ENCODE data around the gene PAIP2B.

PAIP2B gene

DNA sequence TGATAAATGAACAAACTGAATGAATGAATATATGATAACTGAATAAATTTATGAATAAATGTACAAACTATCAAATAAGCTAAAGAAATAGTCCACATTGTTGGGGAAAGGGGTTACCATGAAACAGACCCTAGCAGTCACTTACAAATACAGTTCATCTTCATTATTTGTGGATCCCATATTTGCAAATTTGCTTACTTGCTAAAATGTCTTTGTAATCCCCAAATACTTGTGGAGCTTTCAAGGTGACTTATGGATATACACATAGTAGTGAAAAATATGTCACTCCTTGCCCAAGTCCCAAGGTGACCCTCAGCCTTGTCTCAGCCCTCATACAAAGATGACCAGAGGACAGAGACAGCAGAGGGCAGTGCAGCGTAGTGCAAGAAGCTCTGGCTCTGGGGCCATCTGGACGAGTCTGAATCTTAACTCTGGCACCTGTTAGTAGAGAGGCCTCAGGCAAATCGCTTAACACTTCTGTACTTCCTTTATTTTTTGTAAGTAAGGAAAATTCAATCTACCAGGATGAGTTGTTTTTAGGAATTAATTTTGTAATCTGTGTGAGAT, 3.1 kb downstream of the PAIP2B start:
- Histone ChIP-seq H3K4me3 (ENCODE audit: low read length) (no peak overlapping the region), H3K9ac (ENCODE audit: low read length) (no peak overlapping the region), H3K4me2 (ENCODE audit: low read depth, low read length) (no peak overlapping the region), H3K4me1 (ENCODE audit: low read length) (peaks cover 13% of the 10 kb centered on the region; the same call in 1 of the 2 replicates), H3K36me3 (replicated peaks; ENCODE audit: insufficient read depth, low read length) (no peaks in the 10 kb centered on the region), H3K9me2 (replicated peaks; ENCODE audit: insufficient read depth, low read length) (no peaks in the 10 kb centered on the region), H2AFZ (ENCODE audit: low read length) (no peak overlapping the region), H3K27ac (ENCODE audit: low read length) (no peak overlapping the region), H3F3A (ENCODE audit: insufficient read depth, low read length) (no peaks in the 10 kb centered on the region), H4K20me1 (ENCODE audit: insufficient read depth, low read length) (no peaks in the 10 kb centered on the region), H3K79me2 (ENCODE audit: low read length) (no peaks in the 10 kb centered on the region), H3K9me3 (replicated peaks; ENCODE audit: insufficient read depth, low read length) (no peaks in the 10 kb centered on the region), H3K27me3 (replicated peaks; ENCODE audit: insufficient read depth, low read length) (no peaks in the 10 kb centered on the region)
- DNase-seq = peak; percentile 78
- no peak for TF ChIP-seq EZH2 (optimal IDR thresholded peaks at IDR 0.05; ENCODE audit: low read depth, low read length)
- TF ChIP-seq, protein P1, sequence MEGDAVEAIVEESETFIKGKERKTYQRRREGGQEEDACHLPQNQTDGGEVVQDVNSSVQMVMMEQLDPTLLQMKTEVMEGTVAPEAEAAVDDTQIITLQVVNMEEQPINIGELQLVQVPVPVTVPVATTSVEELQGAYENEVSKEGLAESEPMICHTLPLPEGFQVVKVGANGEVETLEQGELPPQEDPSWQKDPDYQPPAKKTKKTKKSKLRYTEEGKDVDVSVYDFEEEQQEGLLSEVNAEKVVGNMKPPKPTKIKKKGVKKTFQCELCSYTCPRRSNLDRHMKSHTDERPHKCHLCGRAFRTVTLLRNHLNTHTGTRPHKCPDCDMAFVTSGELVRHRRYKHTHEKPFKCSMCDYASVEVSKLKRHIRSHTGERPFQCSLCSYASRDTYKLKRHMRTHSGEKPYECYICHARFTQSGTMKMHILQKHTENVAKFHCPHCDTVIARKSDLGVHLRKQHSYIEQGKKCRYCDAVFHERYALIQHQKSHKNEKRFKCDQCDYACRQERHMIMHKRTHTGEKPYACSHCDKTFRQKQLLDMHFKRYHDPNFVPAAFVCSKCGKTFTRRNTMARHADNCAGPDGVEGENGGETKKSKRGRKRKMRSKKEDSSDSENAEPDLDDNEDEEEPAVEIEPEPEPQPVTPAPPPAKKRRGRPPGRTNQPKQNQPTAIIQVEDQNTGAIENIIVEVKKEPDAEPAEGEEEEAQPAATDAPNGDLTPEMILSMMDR (IDR thresholded peaks at IDR 0.05; ENCODE audit: low read length) = peak; percentile 74

DNA sequence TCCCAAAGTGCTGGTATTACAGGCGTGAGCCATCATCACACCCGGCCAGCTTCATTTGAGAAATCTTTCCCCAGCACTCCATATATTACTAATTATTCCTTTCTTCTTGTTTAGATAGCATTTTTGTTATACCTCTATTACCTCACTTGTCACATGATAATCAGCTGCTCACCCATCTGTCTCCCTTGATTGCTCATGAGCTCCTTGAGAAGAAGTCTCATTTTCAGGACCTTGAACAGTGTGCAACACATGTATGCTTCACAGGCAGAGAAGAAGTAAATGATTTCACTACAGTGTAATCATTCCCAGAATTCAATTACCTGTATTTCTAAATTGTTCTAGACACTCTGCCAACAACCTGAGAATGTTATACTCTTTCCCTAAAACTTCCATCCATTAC, 6.2 kb downstream of the PAIP2B start:
- Histone ChIP-seq H3K4me1 (ENCODE audit: low read length) (peaks cover 10% of the 10 kb centered on the region; the same call in 1 of the 2 replicates), H3K79me2 (ENCODE audit: low read length) (no peaks in the 10 kb centered on the region), H3F3A (ENCODE audit: insufficient read depth, low read length) (no peaks in the 10 kb centered on the region), H3K9me2 (replicated peaks; ENCODE audit: insufficient read depth, low read length) (no peaks in the 10 kb centered on the region), H3K27me3 (replicated peaks; ENCODE audit: insufficient read depth, low read length) (no peaks in the 10 kb centered on the region), H3K4me2 (ENCODE audit: low read depth, low read length) (no peak overlapping the region), H3K27ac (ENCODE audit: low read length) (no peak overlapping the region), H3K4me3 (ENCODE audit: low read length) (no peak overlapping the region), H2AFZ (ENCODE audit: low read length) (no peak overlapping the region), H4K20me1 (ENCODE audit: insufficient read depth, low read length) (no peaks in the 10 kb centered on the region), H3K9ac (ENCODE audit: low read length) (no peak overlapping the region), H3K9me3 (replicated peaks; ENCODE audit: insufficient read depth, low read length) (no peaks in the 10 kb centered on the region), H3K36me3 (replicated peaks; ENCODE audit: insufficient read depth, low read length) (no peaks in the 10 kb centered on the region)
- no peak for DNase-seq
- TF ChIP-seq, protein P1 (IDR thresholded peaks at IDR 0.05; ENCODE audit: low read length) = no peak
- TF ChIP-seq EZH2 (optimal IDR thresholded peaks at IDR 0.05; ENCODE audit: low read depth, low read length) (no peak), EZH2phosphoT487 (IDR thresholded peaks at IDR 0.05; ENCODE audit: low read length) (no peak)

DNA sequence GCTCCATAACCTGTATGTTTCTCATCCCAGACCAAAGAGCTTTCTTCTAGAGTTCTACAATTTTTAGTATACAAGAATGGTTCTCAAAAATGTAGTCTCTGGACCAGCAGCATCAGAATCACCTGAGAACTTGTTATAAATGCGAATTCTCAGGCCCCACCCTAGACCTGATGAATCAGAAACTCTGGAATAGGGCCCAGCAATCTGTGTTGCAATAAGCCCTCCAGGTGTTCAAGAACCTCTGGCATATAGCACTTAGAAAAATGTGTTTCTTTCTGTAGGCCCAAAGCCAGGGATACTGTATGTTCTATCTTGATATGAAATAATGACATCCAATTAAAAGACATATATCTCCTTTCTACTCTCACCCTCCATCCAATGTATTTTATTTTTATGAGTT, 10.4 kb downstream of the PAIP2B start:
- H3K9ac ChIP-seq (ENCODE audit: low read length) = no peak overlapping the region
- H3K9me3 ChIP-seq (replicated peaks; ENCODE audit: insufficient read depth, low read length) = no peaks in the 10 kb centered on the region
- no peak overlapping the region for H2AFZ ChIP-seq (ENCODE audit: low read length)
- no peaks in the 10 kb centered on the region for H3K79me2 ChIP-seq (ENCODE audit: low read length)
- H3K27me3 ChIP-seq (replicated peaks; ENCODE audit: insufficient read depth, low read length) = no peaks in the 10 kb centered on the region
- TF ChIP-seq EZH2 (optimal IDR thresholded peaks at IDR 0.05; ENCODE audit: low read depth, low read length) (no peak), EZH2phosphoT487 (IDR thresholded peaks at IDR 0.05; ENCODE audit: low read length) (no peak)
- TF ChIP-seq, protein P1 (IDR thresholded peaks at IDR 0.05; ENCODE audit: low read length) = no peak
- no peak overlapping the region for H3K27ac ChIP-seq (ENCODE audit: low read length)
- H3K36me3 ChIP-seq (replicated peaks; ENCODE audit: insufficient read depth, low read length) = no peaks in the 10 kb centered on the region
- H3K4me1 ChIP-seq (ENCODE audit: low read length) = no peaks in the 10 kb centered on the region
- H4K20me1 ChIP-seq (ENCODE audit: insufficient read depth, low read length) = no peaks in the 10 kb centered on the region
- H3K4me3 ChIP-seq (ENCODE audit: low read length) = no peak overlapping the region
- H3K4me2 ChIP-seq (ENCODE audit: low read depth, low read length) = no peak overlapping the region
- no peaks in the 10 kb centered on the region for H3K9me2 ChIP-seq (replicated peaks; ENCODE audit: insufficient read depth, low read length)
- no peaks in the 10 kb centered on the region for H3F3A ChIP-seq (ENCODE audit: insufficient read depth, low read length)
- no peak for DNase-seq
